Measurements from ENCODE around the gene TJP2.

- TF ChIP-seq CTCF (IDR thresholded peaks at IDR 0.05) (no peak), POLR2A (IDR thresholded peaks at IDR 0.05) (no peak)
Observed at GRCh38 chr9:69246629-69247028, 72.6 kb downstream of the TJP2 start.
